ENCODE results near the gene HSPA6.
"Not testable (repeated sequence)": the region's sequence is repeated elsewhere in the genome, so short reads cannot be mapped to it uniquely, and the experiment has no call there.

The HSPA6 gene

DNA sequence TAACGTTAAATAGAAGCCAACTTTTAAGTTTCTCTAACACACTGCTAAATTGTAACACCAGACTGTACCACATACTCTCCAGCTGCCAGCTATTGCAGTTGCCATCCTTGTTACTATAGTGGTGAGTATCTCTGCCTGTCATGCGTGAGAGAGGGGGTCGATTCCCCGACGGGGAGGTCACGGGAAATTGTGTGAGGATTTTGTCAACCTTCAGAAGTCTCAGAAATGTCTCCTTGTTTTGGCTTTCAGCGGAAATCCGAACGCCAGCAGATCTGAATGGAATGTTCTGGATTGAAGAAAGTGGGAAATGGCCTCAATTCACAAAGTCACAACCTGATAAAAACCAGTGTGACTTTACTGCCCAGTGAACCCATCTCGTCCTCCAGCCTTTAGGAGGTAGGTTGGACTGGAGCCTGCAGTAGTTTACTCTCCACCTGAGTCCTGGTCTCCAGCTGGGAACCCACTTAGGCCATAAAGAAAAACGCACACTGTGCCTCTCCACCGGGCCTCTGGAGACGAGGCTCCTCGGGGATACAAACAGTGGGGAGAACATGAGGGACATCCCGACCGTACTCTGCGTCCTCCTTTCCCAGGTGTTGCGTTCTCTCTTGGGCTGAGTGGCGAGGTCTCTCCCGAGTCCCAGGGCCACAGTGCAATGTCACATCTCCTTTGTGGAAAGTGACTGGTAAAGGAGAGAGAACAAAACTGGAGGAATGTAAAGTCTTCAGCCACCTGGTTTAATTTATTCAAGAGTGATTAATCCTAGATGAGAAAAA lies 1.1 kb upstream of the HSPA6 start:
- not testable (repeated sequence) for DNase-seq (ENCODE audit: low read depth); H3K4me3 ChIP-seq (ENCODE audit: control insufficient read depth, low read depth, low read length)

DNA sequence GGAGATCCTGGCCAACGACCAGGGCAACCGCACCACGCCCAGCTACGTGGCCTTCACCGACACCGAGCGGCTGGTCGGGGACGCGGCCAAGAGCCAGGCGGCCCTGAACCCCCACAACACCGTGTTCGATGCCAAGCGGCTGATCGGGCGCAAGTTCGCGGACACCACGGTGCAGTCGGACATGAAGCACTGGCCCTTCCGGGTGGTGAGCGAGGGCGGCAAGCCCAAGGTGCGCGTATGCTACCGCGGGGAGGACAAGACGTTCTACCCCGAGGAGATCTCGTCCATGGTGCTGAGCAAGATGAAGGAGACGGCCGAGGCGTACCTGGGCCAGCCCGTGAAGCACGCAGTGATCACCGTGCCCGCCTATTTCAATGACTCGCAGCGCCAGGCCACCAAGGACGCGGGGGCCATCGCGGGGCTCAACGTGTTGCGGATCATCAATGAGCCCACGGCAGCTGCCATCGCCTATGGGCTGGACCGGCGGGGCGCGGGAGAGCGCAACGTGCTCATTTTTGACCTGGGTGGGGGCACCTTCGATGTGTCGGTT lies 477 bp downstream of the HSPA6 start:
- DNase-seq (ENCODE audit: low read depth) = not testable (repeated sequence)
- H3K4me3 ChIP-seq (ENCODE audit: control insufficient read depth, low read depth, low read length) = peak overlapping the region; percentile 35

DNA sequence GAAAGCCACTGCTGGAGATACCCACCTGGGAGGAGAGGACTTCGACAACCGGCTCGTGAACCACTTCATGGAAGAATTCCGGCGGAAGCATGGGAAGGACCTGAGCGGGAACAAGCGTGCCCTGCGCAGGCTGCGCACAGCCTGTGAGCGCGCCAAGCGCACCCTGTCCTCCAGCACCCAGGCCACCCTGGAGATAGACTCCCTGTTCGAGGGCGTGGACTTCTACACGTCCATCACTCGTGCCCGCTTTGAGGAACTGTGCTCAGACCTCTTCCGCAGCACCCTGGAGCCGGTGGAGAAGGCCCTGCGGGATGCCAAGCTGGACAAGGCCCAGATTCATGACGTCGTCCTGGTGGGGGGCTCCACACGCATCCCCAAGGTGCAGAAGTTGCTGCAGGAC lies 981 bp downstream of the HSPA6 start:
- DNase-seq (ENCODE audit: low read depth); H3K4me3 ChIP-seq (ENCODE audit: control insufficient read depth, low read depth, low read length): not testable (repeated sequence)

DNA sequence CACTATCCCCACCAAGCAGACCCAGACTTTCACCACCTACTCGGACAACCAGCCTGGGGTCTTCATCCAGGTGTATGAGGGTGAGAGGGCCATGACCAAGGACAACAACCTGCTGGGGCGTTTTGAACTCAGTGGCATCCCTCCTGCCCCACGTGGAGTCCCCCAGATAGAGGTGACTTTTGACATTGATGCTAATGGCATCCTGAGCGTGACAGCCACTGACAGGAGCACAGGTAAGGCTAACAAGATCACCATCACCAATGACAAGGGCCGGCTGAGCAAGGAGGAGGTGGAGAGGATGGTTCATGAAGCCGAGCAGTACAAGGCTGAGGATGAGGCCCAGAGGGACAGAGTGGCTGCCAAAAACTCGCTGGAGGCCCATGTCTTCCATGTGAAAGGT lies 1.6 kb downstream of the HSPA6 start:
- H3K4me3 ChIP-seq (ENCODE audit: control insufficient read depth, low read depth, low read length); DNase-seq (ENCODE audit: low read depth): not testable (repeated sequence)

DNA sequence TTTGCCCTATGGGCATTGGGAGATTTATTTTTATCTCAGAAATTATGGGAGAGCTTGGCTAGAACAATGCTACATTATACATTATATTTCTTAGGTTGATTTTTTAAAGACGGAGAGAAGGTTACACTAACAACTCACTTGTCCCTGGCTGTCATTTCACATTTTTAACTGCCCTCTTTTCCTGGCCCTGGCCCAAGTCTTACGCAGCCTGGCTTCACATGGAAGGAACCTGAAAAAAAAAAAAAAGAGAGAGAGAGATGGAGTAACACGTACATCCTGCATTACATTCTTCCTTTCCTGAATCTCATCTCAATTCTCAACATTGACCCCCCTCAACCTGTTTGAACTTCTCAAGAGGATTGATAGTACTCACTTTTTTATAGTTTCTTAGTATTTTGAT lies 4.2 kb downstream of the HSPA6 start:
- not testable (repeated sequence) for DNase-seq (ENCODE audit: low read depth); H3K4me3 ChIP-seq (ENCODE audit: control insufficient read depth, low read depth, low read length)

DNA sequence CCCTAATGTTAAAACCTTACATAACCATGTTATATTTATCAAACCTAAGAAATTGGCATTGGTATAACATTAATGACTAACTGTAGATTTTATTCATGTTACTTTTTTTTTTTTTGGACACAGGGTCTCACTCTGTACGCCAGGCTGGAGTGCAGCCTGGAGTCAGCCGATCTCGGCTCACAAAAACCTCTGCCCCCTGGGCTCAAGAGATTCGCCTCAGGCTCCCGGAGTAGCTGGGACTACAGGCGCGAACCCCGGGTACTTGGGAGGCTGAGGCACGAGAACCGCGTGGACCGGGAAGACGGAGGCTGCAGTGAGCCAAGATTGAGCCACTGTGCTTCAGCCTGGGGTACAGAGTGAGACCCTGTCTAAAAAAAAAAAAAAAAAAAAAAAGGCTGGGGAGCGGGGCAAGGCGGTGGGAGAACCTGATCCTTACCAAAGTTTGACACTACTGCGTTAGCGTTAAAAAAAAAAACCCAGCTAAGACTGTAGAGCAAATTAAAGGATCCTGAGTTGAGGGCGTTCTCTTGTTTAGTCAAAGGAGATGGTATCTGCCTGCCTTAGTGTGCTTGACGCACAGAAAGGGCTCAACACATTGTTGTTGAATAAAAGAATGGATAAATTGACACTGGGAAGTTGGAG lies 5.2 kb downstream of the HSPA6 start:
- not testable (repeated sequence) for DNase-seq (ENCODE audit: low read depth)
- H3K4me3 ChIP-seq (ENCODE audit: control insufficient read depth, low read depth, low read length) = peak overlapping the region; percentile 69

DNA sequence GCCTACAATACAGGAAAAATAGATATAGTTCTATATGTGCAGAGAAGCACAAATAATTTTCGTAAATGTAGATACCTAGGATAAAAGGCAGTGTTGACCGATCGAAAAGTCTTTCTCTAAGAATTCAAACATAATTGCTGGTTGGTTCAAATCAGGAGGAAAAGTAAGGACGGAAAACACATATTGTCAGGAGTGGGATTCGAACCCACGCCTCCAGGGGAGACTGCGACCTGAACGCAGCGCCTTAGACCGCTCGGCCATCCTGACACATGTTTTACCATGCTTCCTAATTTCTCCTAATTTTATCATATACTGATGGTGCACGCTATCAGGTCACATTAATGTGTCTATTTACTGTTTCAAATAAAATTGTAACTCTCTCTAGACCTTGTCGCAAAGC lies 5.8 kb downstream of the HSPA6 start:
- H3K4me3 ChIP-seq (ENCODE audit: control insufficient read depth, low read depth, low read length) = peak overlapping the region; percentile 69
- peak; percentile 73 for DNase-seq (ENCODE audit: low read depth)

DNA sequence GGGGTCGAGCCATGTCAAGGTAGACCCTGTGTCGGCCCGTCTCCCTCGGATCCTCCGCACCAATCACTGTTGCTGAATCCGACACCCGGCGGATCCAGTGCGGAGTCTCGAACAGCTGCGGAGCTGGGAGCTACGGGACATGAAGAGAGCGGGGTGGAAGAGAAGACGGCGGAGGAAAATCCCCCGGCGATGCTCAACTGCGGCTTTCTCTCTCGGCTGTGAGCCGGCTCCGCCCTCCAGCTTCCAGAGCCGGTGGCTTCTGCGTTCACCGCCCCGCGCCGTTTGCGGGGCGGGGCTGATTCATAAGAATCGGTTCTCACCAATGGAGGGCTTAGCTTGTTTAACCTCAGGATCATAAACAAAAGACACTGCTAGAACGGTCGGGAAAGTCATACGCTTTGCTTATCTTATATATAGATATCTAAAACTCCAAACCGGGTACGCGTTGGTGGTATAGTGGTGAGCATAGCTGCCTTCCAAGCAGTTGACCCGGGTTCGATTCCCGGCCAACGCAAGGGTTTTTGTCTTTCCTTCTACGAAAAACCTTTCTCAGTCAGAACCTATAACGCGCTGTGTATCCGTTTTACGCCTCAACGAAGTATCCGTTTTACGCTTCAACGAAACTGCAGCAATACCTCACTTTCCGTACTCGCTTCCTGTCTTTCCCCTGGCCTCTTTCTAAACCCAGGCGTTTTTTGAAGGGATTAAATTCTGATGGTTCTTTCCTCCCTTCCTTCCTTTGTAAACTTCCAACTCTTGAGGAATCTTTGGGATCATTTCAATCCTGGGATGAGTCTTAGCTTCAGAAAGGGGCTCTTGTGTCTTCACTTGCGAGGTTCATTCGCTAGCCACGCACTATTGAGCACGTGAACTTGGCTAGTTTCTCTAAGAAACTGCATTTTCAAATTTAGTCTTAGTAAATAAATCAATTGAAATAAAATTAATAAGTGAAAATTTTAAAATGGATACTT lies 6.6 kb downstream of the HSPA6 start:
- peak; percentile 94 for DNase-seq (ENCODE audit: low read depth)
- peak overlapping the region; percentile 69 for H3K4me3 ChIP-seq (ENCODE audit: control insufficient read depth, low read depth, low read length)

DNA sequence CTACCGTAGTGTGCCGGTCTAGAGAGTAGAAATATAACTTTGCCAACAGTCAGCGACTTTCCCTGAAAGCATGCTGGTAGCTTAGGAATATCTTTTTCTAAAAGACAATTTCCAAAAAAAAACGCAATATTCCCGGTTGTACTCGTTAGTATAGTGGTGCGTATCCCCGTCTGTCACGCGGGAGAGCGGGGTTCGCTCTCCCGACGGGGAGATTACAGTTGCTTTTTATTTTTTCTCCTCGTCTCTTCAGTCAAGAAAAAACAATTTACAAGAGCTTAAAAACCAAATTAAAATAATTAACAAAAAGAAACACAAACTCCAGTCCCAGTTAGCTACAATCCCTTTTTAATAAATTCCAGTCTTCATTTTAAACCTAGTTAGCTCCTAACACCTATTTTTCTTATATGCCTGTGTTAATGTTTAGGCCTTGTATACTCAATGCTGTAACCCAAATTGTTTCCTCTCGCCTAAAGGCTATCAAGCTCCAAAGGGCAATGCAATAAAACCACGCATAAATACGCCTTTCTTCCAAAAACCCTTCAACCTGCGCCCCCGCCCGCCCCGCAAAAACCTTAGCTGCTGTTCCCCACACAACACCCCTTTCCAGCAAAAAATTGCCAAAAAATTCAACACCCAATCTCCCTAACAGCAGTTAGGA lies 7.8 kb downstream of the HSPA6 start:
- peak overlapping the region; percentile 69 for H3K4me3 ChIP-seq (ENCODE audit: control insufficient read depth, low read depth, low read length)
- TF ChIP-seq, protein P1, sequence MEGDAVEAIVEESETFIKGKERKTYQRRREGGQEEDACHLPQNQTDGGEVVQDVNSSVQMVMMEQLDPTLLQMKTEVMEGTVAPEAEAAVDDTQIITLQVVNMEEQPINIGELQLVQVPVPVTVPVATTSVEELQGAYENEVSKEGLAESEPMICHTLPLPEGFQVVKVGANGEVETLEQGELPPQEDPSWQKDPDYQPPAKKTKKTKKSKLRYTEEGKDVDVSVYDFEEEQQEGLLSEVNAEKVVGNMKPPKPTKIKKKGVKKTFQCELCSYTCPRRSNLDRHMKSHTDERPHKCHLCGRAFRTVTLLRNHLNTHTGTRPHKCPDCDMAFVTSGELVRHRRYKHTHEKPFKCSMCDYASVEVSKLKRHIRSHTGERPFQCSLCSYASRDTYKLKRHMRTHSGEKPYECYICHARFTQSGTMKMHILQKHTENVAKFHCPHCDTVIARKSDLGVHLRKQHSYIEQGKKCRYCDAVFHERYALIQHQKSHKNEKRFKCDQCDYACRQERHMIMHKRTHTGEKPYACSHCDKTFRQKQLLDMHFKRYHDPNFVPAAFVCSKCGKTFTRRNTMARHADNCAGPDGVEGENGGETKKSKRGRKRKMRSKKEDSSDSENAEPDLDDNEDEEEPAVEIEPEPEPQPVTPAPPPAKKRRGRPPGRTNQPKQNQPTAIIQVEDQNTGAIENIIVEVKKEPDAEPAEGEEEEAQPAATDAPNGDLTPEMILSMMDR (conservative IDR thresholded peaks at IDR 0.05; ENCODE audit: control insufficient read depth, insufficient read depth, low read depth, low read length) = no peak

DNA sequence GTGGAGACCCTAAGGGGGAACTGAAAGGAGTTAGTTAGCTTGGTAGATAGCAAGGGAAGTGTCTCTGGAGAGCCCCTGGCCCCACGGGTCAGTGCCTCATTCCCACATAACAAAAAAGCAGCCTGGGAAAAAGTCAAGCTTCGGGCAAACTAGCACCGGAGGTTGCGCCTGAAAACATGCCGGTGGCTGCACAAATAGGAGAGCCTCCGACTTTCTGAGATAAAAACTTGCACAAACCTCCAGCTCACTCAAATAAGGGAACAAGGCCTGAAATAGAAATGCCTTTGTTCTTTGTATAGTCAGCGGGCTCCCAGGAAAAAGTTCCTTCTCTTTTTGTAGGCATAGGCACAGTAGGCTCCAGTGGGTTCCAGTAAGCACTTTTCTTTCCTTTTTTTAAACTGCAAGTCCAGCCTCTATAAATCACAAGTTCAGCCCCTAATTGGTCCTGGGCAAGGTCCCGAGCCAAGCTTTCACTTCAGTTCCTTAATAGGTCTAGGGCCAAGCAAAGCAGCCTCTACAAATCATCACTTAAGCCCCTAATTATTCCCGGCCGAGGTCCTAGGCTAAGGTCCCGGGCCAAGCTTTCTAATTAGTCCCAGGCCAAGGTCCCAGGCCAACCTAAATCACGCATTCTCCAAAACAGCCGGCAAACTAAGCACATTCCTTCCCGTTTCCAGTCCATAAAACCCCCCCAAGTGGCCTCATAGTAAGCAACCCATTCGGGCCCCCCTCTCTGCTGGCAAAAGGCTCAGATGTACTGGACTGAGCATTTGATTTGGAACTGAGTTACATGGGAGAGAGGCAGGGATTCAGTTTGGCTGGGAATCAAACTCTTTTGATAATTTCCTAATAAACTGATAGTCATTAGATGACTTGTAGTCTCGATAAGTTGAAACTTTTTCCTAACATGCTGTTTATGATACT lies 8.6 kb downstream of the HSPA6 start:
- DNase-seq (ENCODE audit: low read depth) = peak; percentile 26
- H3K4me3 ChIP-seq (ENCODE audit: control insufficient read depth, low read depth, low read length) = peak overlapping the region; percentile 23

More for the DNA sequence above, 7.8 kb downstream of the HSPA6 start:
- peak; percentile 66 for DNase-seq (ENCODE audit: low read depth)

DNA sequence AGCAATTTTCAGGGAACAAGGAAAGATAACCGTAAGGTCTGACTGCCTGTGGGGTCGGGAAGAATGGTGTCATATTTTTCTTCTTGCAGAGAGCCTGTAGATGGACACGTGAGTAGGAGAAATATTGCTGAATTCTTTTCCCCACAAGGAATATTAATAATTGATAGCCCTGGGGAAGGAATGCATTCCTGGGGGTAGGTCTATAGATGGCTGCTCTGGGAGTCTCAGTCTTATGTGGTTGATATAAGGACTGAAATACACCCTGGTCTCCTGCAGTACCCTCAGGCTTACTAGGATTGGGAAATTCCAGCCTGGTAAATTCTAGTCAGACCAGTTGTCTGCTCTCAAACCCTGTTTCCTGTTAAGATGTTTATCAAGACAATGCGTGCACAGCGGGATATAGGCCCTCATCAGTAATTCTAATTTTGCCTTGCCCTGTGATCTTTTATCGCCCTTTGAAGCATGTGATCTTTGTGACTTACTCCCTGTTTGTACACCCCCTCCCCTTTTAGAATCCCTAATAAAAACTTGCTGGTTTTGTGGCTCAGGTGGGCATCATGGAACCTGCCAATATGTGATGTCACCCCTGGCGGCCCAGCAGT lies 12.8 kb downstream of the HSPA6 start:
- not testable (repeated sequence) for H3K4me3 ChIP-seq (ENCODE audit: control insufficient read depth, low read depth, low read length); DNase-seq (ENCODE audit: low read depth)

DNA sequence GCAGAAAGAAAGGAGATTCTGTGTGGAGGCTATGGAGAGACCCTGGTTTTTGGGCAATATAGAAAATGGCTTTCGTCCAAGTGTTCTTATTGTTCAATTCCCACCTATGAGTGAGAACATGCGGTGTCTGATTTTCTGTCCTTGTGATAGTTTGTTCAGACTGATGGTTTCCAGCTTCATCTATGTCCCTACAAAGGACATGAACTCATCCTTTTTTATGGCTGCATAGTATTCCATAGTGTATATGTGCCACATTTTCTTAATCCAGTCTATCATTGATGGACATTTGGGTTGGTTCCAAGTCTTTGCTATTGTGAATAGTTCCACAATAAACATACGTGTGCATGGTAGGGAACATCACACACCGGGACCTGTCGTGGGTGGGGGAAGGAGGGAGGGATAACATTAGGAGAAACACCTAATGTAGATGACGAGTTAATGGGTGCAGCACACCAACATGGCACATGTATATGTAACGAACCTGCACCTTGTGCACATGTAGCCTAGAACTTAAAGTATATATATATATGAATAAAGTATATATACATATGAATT lies 14.7 kb downstream of the HSPA6 start:
- not testable (repeated sequence) for DNase-seq (ENCODE audit: low read depth)
- peak overlapping the region; percentile 83 for H3K4me3 ChIP-seq (ENCODE audit: control insufficient read depth, low read depth, low read length)

All from fibroblast of mammary gland (primary cell).